Activated CD4-positive, alpha-beta T cell treated with anti-CD3 and anti-CD28 coated beads, Interleukin-2, amount 50 U/mL, for 16 hours (primary cell): Measurements from ENCODE around the gene ZBTB49.

ENCODE experiments used
- DNase-seq: peaks from one replicate; pipeline ENCODE4 v3.0.0-alpha.2; 2020

The ZBTB49 gene

DNA sequence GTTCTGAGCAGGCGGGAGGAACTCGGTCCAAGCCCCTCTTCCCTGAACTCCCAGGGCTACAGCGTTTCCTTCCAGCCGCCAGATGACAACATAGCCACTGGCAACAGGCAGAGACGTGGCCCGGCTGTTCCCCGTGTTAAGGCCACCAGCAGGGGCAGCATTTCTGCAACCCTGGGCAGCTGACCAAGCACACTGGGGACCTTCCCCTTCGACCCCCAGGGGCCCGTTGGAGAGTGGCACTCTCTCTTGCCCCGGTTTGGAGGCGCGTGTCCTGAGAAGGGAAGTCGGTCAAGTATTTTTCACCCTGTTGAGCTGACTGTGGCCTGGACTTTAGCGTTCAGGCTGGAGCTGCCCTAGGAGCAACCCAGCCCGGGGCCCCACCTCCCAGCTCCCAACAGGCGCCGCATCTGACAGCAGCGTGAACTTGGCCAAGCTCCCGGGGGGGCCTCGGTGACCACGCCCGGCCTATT is 37.6 kb downstream of the ZBTB49 start:
- DNase-seq = no peak

DNA sequence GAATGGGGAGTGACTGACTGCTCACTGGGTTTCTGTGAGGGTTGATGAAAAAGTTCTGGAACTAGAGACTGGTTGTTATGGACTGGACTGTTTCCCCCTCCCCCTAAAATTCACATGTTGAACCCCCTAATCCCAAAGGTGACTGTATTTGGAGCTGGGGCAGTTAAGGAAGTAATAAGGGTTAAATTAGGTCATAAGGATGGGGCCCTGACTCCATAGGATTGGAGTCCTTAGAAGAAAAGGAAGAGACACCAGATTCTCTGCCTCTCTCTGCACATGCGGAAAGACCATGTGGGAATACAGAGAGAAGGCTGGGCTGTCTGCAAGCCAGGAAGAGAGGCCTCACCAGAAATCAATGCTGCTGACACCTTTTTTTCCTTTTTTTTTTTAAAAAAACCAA is 38.2 kb downstream of the ZBTB49 start:
- DNase-seq = no peak

GRCh38 chr4:4328840-4329239 is 38.8 kb downstream of the ZBTB49 start:
- no peak for DNase-seq

GRCh38 chr4:4329496-4329895 is 39.4 kb downstream of the ZBTB49 start:
- DNase-seq = no peak

DNA sequence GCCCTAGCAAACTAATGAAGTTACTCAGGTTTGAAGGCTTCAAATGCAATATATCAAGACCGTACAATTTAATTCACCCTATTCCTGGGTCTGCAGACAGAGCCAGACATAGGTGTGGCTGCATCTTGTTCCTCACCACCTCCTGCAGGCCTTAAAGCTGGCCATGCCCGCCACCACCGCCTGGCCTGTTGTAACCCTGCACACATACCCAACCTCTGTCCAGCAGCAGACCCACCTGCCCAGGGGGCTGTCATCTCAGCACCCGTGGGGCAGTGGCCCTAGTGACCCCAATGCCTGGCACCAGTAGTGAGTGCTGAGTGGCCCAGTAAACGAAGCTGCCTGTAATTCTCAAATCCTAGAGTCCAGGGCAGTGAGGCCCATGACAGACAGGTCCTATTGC is 40.7 kb downstream of the ZBTB49 start:
- DNase-seq = no peak

- DNase-seq = no peak
Measured at GRCh38 chr4:4332529-4332928, 42.5 kb downstream of the ZBTB49 start.

- no peak for DNase-seq
Measured at GRCh38 chr4:4333265-4333706, 43.2 kb downstream of the ZBTB49 start.

- DNase-seq = peak; percentile 74
Measured at GRCh38 chr4:4334798-4335520, 44.9 kb downstream of the ZBTB49 start.

- DNase-seq = no peak
Measured at GRCh38 chr4:4338210-4339001, 48.4 kb downstream of the ZBTB49 start.

DNA sequence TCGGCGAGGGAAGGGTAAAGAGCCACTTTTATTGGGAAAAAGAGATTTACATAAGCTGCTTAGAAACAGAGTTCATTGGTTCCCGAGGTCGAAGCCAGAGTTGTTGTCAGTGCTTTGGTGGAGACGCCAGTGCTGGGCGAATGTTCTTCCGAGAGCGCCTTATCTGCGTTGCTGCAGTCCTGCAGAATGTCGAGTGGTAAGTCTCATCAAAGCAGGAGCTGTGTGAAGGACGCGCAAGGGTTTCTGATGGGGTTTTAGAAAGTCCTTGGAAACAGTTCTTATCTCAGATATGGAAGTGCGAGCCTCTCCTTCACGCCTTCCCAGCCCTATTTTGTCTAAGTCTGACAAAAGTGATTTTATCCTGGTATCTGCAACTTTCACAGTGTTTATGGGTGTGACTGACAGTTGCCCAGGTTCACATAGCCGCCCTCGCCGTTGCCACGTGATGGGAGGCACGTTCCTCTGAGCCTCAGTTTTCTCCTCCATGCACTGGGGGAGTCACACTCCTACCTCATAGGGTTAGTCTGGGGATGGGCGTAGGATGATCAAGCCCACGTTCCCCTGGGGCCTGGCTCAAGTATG is 49.5 kb downstream of the ZBTB49 start:
- DNase-seq = no peak

GRCh38 chr4:4341861-4342650 is 52.0 kb downstream of the ZBTB49 start:
- no peak for DNase-seq

GRCh38 chr4:4343038-4343437 is 53.0 kb downstream of the ZBTB49 start:
- DNase-seq = no peak

DNA sequence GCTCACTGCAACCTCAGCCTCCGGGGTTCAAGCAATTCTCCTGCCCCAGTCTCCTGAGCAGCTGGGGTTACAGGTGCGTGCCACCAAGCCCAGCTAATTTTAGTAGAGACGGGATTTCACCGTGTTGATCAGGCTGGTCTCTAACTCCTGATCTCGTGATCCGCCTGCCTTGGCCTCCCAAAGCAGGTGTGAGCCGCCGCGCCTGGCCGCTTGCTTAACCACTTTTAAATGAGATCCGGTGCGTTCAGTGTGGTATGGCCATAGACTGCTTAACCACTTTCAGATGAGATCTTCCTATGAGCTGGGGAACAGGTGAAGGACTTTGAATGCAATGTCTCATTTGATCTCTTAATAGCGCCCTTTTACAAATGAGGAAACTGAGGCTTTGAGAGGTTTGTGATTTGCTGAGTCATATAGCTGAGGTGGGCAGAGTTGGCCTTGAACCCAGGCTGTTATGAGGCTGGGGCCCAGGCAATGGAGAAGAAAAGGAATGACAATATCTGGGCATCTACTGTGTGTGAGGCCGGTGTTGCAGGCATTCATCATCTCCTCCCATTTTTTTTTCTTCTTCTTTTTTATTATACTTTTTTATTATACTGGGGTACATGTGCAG is 55.0 kb downstream of the ZBTB49 start:
- no peak for DNase-seq

DNA sequence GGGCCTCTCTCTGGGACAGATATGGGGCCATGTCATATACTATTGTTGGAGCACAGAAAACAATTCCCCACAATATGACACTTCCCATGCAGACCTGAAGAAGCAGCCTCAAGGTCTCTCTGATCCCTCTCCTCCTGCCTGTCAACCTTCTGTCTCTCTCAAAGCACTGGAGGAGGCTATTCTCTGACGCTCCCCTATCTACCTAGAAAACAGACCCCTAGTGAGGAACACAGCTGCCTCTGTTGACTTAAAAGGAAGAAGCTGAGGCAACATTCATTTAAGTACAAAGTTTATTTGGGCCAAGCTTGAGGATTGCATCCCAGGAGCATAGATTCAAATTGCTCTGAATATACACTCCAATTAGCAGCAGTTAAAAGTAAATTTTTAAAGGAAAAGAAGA is 57.5 kb downstream of the ZBTB49 start:
- DNase-seq = no peak

- peak; percentile 10 for DNase-seq
Measured at GRCh38 chr4:4348585-4348984, 58.5 kb downstream of the ZBTB49 start.

DNA sequence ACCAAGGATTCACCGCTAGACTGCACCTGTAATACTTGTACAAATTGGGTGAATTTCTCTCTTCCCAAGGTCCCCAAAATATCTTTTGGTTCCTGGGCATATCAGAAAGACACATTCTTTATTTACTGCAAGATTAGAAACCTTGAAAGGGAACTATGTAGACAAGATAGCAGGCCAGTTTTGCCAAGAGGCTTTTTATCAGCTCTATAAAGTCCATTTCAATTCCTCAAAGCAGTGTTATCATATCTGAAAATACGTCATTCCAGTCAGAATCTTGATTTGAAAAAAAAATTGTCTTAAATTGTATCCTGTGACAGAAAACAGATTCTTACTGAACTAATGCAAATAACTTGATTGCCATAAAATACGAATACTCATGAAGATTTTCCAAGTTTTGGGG is 59.8 kb downstream of the ZBTB49 start:
- DNase-seq = no peak

GRCh38 chr4:4350909-4351308 is 60.9 kb downstream of the ZBTB49 start:
- DNase-seq = no peak

DNA sequence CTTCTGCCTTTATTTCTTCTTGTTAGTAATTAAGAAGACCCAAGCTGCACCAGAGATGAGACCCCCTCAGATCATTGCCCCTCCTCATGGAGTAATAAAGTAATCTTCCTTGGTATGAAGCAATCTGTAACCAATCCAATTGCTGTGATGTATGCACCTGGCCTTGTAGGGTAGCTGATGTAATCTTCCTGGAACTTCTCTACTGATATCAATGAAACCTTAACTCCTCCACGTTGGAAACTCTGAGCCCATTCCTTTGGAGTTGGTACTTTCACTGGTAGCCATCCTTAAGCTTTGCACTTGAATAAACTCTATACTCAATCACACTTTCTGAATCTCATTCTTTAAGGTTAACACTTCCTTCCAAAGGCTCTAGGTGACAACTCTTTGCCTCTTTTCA is 65.3 kb downstream of the ZBTB49 start:
- no peak for DNase-seq

DNA sequence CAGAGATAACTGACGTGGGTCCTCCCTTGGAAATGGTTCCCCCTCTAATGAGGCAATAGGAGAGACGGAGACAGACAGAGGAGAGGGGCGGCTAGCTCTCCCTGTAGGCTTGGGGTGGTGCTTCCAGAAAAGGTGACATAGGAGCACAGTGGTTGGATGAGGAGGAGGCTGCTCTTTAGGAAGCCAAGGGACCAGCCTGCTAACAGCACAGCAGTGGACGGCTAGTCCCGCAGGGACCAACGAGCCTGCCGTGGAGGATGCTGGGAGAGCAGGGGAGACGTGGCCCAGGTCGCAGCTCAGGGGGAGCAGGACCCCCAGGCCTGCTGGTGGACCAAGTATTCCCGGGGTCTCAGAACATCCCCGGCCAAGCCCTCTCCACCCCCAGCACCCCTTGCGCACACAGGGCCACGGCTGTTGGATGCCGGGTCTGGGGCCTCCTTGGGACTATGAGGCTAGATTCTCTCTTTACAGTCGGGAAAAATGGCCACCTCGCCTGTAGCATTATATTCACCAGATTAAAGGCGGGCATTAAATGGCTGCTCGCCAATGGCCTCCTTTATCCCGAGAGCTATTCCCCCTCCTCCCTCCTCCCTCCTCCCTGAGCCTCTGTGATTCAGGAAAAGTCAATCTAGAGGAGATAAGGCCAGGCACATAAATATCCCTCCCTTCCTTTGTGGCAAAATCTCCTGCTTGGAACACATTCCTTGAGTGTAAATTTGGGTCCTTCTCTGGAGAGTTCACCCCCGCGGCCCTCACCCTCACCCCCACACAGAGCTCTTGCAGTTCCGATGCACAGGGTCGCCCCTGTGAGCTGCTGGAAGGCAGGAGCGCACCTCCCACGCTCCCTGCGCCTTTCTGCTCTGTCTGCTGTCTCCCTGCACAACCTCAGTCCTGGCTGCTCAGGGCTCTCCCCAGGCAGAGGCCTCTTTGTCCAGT is 66.3 kb downstream of the ZBTB49 start:
- DNase-seq = no peak

- DNase-seq = no peak
Measured at GRCh38 chr4:4358093-4358854, 68.2 kb downstream of the ZBTB49 start.

DNA sequence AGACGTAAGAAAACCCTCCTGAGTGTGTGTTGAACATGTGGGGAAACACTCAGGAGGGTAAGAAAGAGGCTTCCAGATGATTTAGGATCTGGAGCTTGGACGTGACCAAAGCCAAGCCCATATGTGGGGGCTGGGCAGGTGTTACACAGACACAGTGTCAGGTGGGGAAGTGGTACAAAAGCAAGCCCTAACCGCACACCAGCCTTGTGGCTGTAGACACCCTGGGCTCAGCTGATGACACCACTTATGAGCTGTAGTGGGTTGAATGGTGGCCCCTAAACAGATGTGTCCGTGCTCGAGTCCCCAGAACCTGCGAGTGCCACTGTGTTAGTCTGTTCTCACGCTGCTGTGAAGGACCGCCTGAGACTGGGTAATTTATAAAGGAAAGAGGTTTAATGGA is 71.8 kb downstream of the ZBTB49 start:
- DNase-seq = no peak
